Measurements from ENCODE around the gene DYNC1LI1.
"Not testable (repeated sequence)": the region's sequence is repeated elsewhere in the genome, so short reads cannot be mapped to it uniquely, and the experiment has no call there.

The DYNC1LI1 gene

GRCh38 chr3:32531010-32531647 lies 39.5 kb downstream of the DYNC1LI1 start:
- no peak for DNase-seq (ENCODE audit: low read depth in 2 of 2)

- no peak for DNase-seq (ENCODE audit: low read depth in 2 of 2)
Measured at GRCh38 chr3:32525720-32526119, 44.9 kb downstream of the DYNC1LI1 start.

GRCh38 chr3:32522682-32523081 lies 48.0 kb downstream of the DYNC1LI1 start:
- no peak for DNase-seq (ENCODE audit: low read depth in 2 of 2)

DNA sequence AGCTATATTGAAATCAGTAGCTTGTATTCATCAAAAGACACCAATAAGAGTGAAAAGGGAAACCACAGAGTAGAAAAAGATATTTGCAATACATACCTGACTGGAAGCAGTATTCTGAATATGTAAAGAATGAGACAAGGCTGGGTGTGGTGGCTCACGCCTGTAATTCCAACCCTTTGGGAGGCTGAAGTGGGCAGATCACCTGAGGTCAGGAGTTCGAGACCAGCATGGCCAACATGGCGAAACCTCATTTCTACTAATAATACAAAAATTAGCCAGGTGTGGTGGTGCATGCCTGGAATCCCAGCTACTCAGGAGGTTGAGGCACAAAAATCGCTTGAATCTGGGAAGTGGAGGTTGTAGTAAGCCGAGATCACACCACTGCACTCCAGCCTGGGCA lies 51.7 kb downstream of the DYNC1LI1 start:
- DNase-seq (ENCODE audit: low read depth in 2 of 2): not testable (repeated sequence)

DNA sequence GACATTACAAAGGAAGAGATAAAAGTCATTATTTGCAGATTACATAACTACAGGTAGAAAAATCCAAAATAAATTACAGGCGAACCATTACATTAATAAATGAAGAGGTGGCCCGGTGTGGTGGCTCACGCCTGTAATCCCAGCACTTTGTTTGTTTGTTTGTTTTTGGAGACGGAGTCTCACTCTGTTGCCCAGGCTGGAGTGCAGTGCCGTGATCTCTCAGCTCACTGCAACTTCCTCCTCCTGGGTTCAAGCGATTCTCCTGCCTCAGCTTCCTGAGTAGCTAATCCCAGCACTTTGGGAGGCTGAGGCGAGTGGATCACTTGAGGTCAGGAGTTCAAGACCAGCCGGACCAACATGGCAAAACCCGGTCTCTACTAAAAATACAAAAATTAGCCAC lies 53.9 kb downstream of the DYNC1LI1 start:
- DNase-seq (ENCODE audit: low read depth in 2 of 2): not testable (repeated sequence)

DNA sequence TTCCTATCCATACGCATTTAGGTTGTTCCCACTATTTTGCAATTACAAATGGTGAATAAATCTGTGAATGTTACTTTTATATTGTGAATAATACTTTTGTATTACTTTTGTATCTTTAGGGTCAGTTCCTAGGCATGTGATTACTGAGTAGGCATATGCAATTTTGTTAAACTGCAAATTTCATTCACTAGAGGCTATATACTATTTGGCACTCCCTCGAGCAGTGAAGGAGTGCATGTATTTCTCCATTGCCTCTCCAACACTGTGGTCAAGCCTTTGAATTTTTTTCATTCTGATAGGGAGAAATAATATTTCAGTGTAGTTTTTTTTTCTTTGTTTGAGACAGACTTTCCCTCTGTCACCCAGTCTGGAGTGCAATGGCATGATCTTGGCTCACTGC lies 59.7 kb downstream of the DYNC1LI1 start:
- no peak for DNase-seq (ENCODE audit: low read depth in 2 of 2)

DNA sequence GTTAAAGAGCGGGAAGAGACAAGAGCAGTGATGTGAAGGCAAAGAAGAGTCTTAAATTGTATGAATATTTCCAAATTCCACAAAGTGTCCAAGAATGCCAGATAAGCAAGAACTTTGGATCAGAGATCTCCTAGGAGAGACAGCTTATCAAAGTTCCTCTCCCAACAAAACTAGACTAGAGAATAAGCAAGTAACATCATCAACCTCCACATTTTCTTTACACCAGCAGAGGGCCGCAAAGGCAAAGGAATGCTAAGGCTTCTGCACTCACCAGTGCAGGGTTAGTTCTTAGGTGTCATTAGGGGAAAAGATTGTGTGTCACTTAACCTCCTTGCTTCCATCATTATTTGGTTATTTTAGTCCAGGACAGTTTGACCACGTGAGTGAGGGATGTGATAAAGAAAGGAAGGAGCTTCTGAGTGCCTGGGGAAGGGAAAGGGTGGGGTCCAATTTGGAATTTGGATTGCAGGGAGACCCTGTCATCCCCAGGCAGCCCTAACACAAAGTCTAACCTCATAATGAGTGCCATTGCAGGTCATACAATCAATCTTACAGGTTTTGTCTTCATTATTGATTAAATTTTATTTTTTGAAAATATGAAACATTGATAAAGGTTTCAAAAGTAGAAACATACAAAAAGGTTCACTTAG lies 60.5 kb downstream of the DYNC1LI1 start:
- DNase-seq (ENCODE audit: low read depth in 2 of 2): peak in 1 of 2 experiments; percentile 26

DNA sequence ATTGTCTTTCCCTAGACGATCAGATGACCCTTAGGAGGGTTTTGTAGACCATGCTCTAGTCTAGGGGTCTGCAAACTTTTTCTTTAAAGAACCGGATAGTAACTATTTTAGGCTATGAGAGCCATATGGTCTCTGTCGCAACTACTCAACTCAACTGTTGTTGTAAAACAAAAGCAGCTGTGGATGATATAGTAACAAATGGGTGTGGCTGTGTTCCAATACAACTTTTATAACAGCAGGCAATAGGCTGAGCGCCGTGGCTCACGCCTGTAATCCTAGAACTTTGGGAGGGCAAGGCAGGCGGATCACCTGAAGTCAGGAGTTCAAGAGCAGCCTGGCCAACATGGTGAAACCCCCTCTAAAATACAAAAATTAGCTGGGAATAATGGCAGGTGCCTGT lies 61.9 kb downstream of the DYNC1LI1 start:
- peak in 1 of 2 experiments; percentile 24 for DNase-seq (ENCODE audit: low read depth in 2 of 2)

DNA sequence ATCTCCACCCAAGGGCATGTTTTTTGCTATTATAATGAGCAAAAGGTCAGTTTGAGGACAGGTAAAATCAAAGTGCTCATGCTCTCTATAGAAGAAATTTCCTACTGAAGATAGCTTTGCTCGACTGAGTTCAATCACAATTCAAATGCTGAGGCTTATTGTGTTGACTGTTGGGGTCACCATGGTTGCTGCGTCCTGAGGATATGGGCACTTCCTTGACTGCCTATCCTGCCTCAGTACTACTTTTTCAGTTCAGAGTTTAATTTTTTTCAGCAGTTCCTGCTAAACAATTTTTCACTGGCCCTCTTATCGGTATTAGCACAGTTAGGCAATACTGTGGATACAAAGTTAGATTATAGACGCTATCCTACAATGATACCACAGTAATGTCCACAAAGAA lies 64.2 kb downstream of the DYNC1LI1 start:
- no peak for DNase-seq (ENCODE audit: low read depth in 2 of 2)

- no peak for DNase-seq (ENCODE audit: low read depth in 2 of 2)
Measured at GRCh38 chr3:32502946-32503286, 67.7 kb downstream of the DYNC1LI1 start.

DNA sequence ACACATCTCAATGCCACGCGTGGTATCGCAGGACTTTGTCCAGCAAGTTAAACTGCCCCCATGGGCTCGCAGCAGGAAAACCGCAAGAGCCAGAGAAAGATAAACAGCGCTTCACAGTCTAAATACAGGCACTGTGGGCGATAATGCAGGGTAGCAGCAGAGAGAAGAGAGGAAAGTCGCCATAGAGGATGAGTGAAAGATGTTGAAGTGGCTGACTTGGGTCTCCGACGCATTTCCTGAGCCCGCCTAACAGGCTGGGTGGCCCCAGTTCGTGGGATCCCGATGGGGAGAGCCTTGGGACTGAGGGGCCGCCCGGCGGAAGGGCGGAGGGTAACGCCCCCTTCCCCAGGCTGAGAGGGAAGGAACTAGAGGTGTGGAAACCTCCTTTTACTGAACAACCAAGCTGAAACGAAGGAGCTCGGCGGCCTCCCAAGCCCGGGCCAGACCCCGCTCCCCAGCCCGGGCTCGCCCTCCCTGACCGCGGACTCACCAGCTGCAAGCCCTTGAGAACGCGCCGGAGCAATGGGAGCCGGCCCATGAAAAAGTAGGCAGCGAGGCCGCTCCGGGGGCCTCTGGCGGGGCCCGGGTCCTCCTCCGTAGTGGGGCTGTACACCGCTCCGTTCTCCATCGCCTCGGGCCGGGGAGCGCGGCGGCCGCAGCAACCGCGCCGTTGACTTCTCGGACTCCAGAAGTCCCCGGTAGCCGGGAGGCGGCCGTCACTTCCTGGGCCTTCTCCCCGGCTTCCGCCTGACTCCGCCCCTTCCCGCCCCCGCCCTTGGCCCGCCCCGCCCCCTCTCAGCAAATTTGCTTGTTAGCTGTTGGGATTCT lies 68.3 kb downstream of the DYNC1LI1 start, which contains the start of gene CMTM6:
Gene CMTM6, minus strand, starts transcription at position 735 of the 828 bp plus-strand sequence. Its CDS starts 107 bp downstream, at position 628.
- DNase-seq (ENCODE audit: low read depth in 2 of 2): peak in 1 of 2 experiments; percentile 24

GRCh38 chr3:32501783-32502117 lies 68.9 kb downstream of the DYNC1LI1 start:
- no peak for DNase-seq (ENCODE audit: low read depth in 2 of 2)

DNA sequence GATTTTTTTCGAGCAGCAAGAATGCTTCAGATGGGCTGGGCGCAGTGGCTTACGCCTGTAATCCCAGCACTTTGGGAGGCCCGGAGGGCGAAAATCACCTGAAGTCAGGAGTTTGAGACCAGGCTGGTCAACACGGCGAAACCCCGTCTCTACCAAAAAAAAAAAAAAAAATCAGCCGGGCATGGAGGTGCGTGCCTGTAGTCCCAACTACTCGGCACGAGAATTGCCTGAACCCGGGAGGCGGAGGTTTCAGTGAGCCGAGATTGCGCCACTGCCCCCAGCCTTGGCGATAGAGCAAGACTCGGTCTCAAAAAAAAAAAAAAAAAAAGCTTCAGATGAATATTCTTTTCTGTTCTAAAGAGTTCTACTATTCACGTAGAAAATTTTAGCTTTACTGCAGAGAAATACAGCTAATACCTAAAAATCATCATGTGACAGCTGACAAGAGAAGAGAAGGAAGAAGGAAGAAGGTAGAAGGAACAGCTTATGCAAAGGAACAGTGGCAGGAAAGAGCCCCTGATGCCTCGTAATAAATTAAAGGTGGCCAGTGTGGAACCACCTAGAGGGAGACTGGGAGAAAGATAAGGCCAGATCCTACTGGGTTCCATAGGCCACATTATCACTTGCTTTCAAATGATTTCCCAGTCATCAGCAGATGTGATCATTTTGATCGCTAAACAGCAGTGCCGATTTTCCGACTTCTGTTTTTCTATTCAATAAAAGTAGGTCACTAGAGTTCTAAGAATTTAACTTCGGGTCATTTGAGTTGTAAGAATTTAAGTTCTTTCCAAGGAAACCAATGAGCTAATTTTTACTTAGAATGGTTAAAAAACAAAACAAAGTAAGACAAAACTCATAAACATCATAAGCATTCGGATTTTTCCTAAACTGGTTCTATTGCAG lies 69.5 kb downstream of the DYNC1LI1 start:
- no peak for DNase-seq (ENCODE audit: low read depth in 2 of 2)

DNA sequence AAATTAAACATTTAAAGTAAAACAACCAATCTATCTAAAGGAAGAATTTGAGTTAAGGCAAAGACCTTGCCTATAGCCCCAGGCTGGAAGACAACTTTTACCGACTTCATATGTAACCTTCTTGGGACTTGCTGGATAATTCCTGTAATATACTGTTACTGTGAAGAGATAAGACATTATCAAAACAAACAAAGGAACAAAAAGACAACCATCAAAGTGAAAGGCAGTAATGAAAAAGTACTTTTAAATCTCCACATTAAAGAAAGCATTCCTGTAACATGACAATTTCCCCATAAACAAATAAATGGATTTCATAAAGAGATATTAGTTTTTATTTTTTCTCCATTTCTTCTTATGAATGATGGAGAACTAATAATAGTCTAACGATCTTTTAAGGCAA lies 70.4 kb downstream of the DYNC1LI1 start:
- no peak for DNase-seq (ENCODE audit: low read depth in 2 of 2)

GRCh38 chr3:32499585-32499984 lies 71.1 kb downstream of the DYNC1LI1 start:
- no peak for DNase-seq (ENCODE audit: low read depth in 2 of 2)

DNA sequence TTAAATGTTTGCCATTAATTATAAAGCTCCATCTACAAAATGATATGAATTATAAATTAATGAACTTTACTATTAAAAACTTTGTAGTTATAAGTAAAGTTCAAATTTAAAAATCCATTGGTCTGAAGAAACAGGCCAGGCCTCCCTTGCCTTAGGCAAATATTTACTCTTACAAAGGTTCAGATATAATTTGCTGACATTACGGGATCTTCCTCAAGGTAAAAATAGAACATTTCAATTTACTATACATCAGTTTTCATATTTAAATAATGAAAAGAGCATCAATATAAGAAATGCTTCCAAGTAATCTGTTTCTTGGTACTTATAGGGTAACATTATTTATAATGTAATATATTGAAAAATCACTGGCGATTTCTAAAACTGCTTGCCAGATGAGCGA lies 71.7 kb downstream of the DYNC1LI1 start:
- DNase-seq (ENCODE audit: low read depth in 2 of 2): no peak

DNA sequence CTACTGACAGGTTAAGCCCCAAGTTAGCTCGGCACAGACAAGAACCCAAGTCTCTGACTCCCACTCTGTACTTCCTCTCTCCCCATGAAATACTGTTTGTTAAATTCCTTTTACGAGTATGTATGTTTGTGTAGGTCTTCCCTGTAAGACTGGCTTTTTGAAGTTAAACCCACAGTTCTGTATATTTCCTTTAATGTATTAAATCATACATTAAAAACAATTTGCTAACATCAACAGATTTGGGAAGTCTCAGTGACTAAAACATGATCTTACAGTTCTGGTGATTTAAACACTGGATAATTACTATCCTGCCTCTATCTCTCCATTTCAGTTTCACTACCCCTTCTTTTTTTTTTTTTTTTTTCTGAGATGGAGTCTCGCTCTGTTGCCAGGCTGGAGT lies 72.4 kb downstream of the DYNC1LI1 start:
- no peak for DNase-seq (ENCODE audit: low read depth in 2 of 2)

GRCh38 chr3:32495609-32496008 lies 75.0 kb downstream of the DYNC1LI1 start:
- DNase-seq (ENCODE audit: low read depth in 2 of 2): no peak

DNA sequence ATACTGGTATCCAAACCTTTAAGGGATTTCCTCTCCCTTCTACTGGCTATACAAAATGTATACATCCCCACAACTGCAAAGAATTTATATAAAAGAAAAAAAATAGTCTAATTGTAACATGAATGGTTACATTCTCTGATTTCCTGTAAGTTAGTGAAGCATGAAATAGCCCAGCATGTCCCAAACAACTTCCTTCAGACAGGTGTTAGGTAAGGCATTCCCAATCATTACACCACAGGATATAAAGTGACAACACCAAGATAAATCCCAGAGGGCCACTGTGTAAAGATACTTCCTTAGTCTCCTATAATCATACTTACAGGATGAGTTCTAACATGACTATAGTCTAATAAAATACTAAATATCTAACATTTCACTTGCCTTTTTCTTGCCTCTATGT lies 75.6 kb downstream of the DYNC1LI1 start:
- no peak for DNase-seq (ENCODE audit: low read depth in 2 of 2)

- no peak for DNase-seq (ENCODE audit: low read depth in 2 of 2)
Measured at GRCh38 chr3:32493437-32494414, 76.9 kb downstream of the DYNC1LI1 start.

All from fibroblast of skin of left biceps (primary cell).